ENCODE results near the gene TMEM178A. TPM values are rescaled to one million over a fixed set of nuclear protein-coding genes. Genes with fewer than 3 reads are reported as not detected.

Gene TMEM178A
- total RNA-seq, 4 donors from 2014 or later, result 0.29 to 0.38 TPM; not detected in 2

GRCh38 chr2:39673018-39673417, 7.3 kb downstream of the TMEM178A start:
- Histone ChIP-seq H3K9me3 (no peaks in the 10 kb centered on the region), H3K4me3 (no peak overlapping the region), H3K4me1 (no peaks in the 10 kb centered on the region), H3K27ac (no peak overlapping the region), H3K27me3 (peaks cover 0 to 45% (median under 1%) of the 10 kb centered on the region in 4 donors), H3K36me3 (no peaks in the 10 kb centered on the region)
- TF ChIP-seq CTCF (IDR thresholded peaks at IDR 0.05), result no peak
- TF ChIP-seq POLR2A (IDR thresholded peaks at IDR 0.05), result no peak
- WGBS, 2 donors, result 48 to 59% methylated on average over 7 of the region's 7 CpGs
- intact Hi-C loops (cut with DNase I), result no loop called here
- no peak for DNase-seq

DNA sequence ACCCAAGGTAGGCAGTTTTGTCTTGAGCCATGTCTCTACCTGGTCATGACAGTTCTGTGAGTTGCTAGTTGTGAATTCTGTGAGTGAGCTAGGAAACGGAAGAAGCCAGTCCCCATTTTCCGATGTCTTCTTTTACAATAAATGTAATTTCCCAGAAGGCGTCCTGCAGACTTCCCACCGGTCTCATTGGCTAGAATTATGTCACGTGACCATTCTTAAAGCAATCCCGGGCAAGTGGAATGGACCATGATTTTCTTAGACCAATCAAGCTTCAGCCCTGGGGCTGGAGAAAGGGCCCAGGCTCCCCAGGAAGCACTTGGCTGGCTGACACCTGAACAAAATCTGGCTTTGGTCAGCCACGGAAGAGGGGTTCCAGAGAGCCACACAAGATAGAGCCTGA, 10.6 kb downstream of the TMEM178A start:
- H3K27me3 ChIP-seq, result peaks cover 0 to 22% (median 0%) of the 10 kb centered on the region in 4 donors
- no peaks in the 10 kb centered on the region for H3K4me1 ChIP-seq
- H3K9me3 ChIP-seq, result no peaks in the 10 kb centered on the region
- H3K27ac ChIP-seq, result no peak overlapping the region
- no peak for TF ChIP-seq CTCF (IDR thresholded peaks at IDR 0.05)
- no peak for TF ChIP-seq POLR2A (IDR thresholded peaks at IDR 0.05)
- 90 to 97% methylated on average over 6 of the region's 7 CpGs for WGBS, 2 donors
- H3K4me3 ChIP-seq, result no peak overlapping the region
- intact Hi-C loops (cut with DNase I), result no loop called here
- no peaks in the 10 kb centered on the region for H3K36me3 ChIP-seq
- no peak for DNase-seq

DNA sequence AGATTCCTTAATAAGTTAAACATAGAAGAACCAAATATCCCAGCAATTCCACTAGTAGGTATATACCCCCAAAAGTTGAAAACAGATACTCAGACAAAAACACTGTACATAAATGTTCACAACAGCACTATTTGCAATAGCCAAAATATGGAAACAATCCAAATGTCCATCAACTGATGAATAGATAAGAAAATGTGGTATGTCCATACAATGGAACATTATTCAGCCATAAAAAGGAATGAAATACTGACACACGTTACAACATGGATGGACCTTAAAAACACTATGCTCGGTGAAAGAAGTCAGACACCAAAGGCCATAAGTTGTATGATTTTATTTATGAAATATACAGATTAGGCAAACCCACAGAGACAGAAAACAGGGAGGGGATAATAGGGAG, 12.5 kb downstream of the TMEM178A start:
- TF ChIP-seq POLR2A (IDR thresholded peaks at IDR 0.05) (no peak), CTCF (IDR thresholded peaks at IDR 0.05) (no peak)
- Histone ChIP-seq H3K4me3 (no peak overlapping the region), H3K9me3 (no peaks in the 10 kb centered on the region), H3K4me1 (no peaks in the 10 kb centered on the region), H3K27ac (no peak overlapping the region), H3K36me3 (no peaks in the 10 kb centered on the region), H3K27me3 (peaks cover 0 to 5% (median 0%) of the 10 kb centered on the region in 4 donors)
- 83 to 95% methylated on average over 2 of the region's 2 CpGs for WGBS, 2 donors
- intact Hi-C loops (cut with DNase I), result no loop called here
- no peak for DNase-seq

DNA sequence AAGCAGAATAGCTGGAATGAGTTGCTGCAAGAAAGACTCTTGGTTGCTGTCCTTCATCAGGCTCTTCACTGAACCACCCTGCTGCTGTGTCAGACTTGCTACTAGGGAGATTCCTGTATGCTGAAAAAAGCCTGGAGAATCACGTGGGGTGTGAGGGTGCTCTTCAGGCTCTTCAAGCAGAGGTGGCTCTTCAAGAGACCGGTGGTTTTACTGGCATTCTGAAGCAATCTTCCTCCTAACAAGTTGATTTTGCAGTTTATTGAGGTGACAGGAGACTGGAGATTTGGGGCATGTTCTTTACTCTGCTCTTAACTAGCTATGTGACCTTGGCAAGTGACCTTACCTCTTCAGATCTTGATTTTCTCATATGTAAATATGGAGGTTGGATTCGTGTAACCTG, 14.1 kb downstream of the TMEM178A start:
- H3K4me3 ChIP-seq, result no peak overlapping the region
- TF ChIP-seq CTCF (IDR thresholded peaks at IDR 0.05), result no peak
- no peak for TF ChIP-seq POLR2A (IDR thresholded peaks at IDR 0.05)
- H3K27ac ChIP-seq, result no peak overlapping the region
- peaks cover 0 to 5% (median 0%) of the 10 kb centered on the region in 4 donors for H3K27me3 ChIP-seq
- DNase-seq, result no peak
- 58 to 64% methylated on average over 3 of the region's 3 CpGs for WGBS, 2 donors
- no peaks in the 10 kb centered on the region for H3K4me1 ChIP-seq
- no peaks in the 10 kb centered on the region for H3K36me3 ChIP-seq
- intact Hi-C loops (cut with DNase I), result no loop called here
- no peaks in the 10 kb centered on the region for H3K9me3 ChIP-seq

- Histone ChIP-seq H3K27ac (no peak overlapping the region), H3K36me3 (no peaks in the 10 kb centered on the region), H3K27me3 (peaks cover 0 to 5% (median 0%) of the 10 kb centered on the region in 4 donors), H3K4me3 (no peak overlapping the region), H3K9me3 (no peaks in the 10 kb centered on the region), H3K4me1 (no peaks in the 10 kb centered on the region)
- DNase-seq, result no peak
- intact Hi-C loops (cut with DNase I), result no loop called here
- WGBS, 2 donors, result 78 to 89% methylated on average over 2 of the region's 2 CpGs
- TF ChIP-seq CTCF (IDR thresholded peaks at IDR 0.05), result no peak
- TF ChIP-seq POLR2A (IDR thresholded peaks at IDR 0.05), result no peak
These were observed 16.5 kb downstream of the TMEM178A start for GRCh38 chr2:39682066-39682692.
